ENCODE results near the gene RAB14.
"Not testable (repeated sequence)": the region's sequence is repeated elsewhere in the genome, so short reads cannot be mapped to it uniquely, and the experiment has no call there.

- TF ChIP-seq CTCF (IDR thresholded peaks at IDR 0.05); EZH2 (IDR thresholded peaks at IDR 0.05; ENCODE audit: borderline replicate concordance, insufficient read depth, low read depth, low read length, poor library complexity, severe bottlenecking): not testable (repeated sequence)
These were observed 72.3 kb downstream of the RAB14 start for GRCh38 chr9:121129384-121129783.
